Measurements from ENCODE around the gene MEF2C.

MEF2C gene

GRCh38 chr5:88677376-88677895 lies 205.5 kb downstream of the MEF2C start:
- TF ChIP-seq CTCF (IDR thresholded peaks at IDR 0.05): no peak
- Histone ChIP-seq H3K4me3 (no peak overlapping the region), H3K27ac (no peak overlapping the region), H3K4me1 (peaks cover 0 to 32% (median 27%) of the 10 kb centered on the region in 4 donors), H3K9me3 (no peaks in the 10 kb centered on the region), H3K27me3 (peaks cover 11 to 98% of the 10 kb centered on the region in 2 donors), H3K36me3 (no peaks in the 10 kb centered on the region)
- DNase-seq: no peak
- intact Hi-C loops (cut with DNase I; ENCODE audit: low total_unique reads): no loop called here

- no peak overlapping the region for H3K27ac ChIP-seq
- H3K27me3 ChIP-seq: peaks cover 14 to 98% of the 10 kb centered on the region in 2 donors
- intact Hi-C loops (cut with DNase I; ENCODE audit: low total_unique reads): no loop called here
- no peak for DNase-seq
- TF ChIP-seq CTCF (IDR thresholded peaks at IDR 0.05): no peak
- H3K36me3 ChIP-seq: no peaks in the 10 kb centered on the region
- no peaks in the 10 kb centered on the region for H3K9me3 ChIP-seq
- no peak overlapping the region for H3K4me3 ChIP-seq
- peaks cover 0 to 32% (median 27%) of the 10 kb centered on the region in 4 donors for H3K4me1 ChIP-seq
Observed at GRCh38 chr5:88676637-88677375, 206.2 kb downstream of the MEF2C start.

GRCh38 chr5:88675708-88676636 lies 207.0 kb downstream of the MEF2C start:
- peaks cover 0 to 32% (median 27%) of the 10 kb centered on the region in 4 donors for H3K4me1 ChIP-seq
- peak overlapping the region; percentile 14 to 27 for H3K4me3 ChIP-seq
- TF ChIP-seq CTCF (IDR thresholded peaks at IDR 0.05): no peak
- peaks cover 14 to 98% of the 10 kb centered on the region in 2 donors for H3K27me3 ChIP-seq
- intact Hi-C loops (cut with DNase I; ENCODE audit: low total_unique reads): no loop called here
- H3K36me3 ChIP-seq: no peaks in the 10 kb centered on the region
- no peaks in the 10 kb centered on the region for H3K9me3 ChIP-seq
- DNase-seq: no peak
- H3K27ac ChIP-seq: no peak overlapping the region

GRCh38 chr5:88675168-88675707 lies 207.7 kb downstream of the MEF2C start:
- H3K4me3 ChIP-seq: peak overlapping the region in 1 of 2 donors; percentile 50
- intact Hi-C loops (cut with DNase I; ENCODE audit: low total_unique reads): no loop called here
- H3K36me3 ChIP-seq: no peaks in the 10 kb centered on the region
- TF ChIP-seq CTCF (IDR thresholded peaks at IDR 0.05): no peak
- DNase-seq: no peak
- peaks cover 13 to 98% of the 10 kb centered on the region in 2 donors for H3K27me3 ChIP-seq
- peaks cover 0 to 25% (median 22%) of the 10 kb centered on the region in 4 donors for H3K4me1 ChIP-seq
- H3K9me3 ChIP-seq: no peaks in the 10 kb centered on the region
- no peak overlapping the region for H3K27ac ChIP-seq

- Histone ChIP-seq H3K4me3 (peak overlapping the region; percentile 32 to 50), H3K27ac (no peak overlapping the region), H3K4me1 (peaks cover 0 to 23% (median 20%) of the 10 kb centered on the region in 4 donors), H3K36me3 (no peaks in the 10 kb centered on the region), H3K9me3 (no peaks in the 10 kb centered on the region), H3K27me3 (peaks cover 11 to 99% of the 10 kb centered on the region in 2 donors)
- DNase-seq: no peak
- intact Hi-C loops (cut with DNase I; ENCODE audit: low total_unique reads): no loop called here
- no peak for TF ChIP-seq CTCF (IDR thresholded peaks at IDR 0.05)
Observed at GRCh38 chr5:88674356-88675167, 208.4 kb downstream of the MEF2C start.
